Activated effector memory CD4-positive, alpha-beta T cell treated with anti-CD3 and anti-CD28 coated beads, Interleukin-2, amount 50 U/mL, for 16 hours (primary cell): Measurements from ENCODE around the gene TMEM219.
"Not testable (repeated sequence)": the region's sequence is repeated elsewhere in the genome, so short reads cannot be mapped to it uniquely, and the experiment has no call there.

Source experiments
- DNase-seq: peaks from one replicate; pipeline ENCODE4 v3.0.0-alpha.2; 2020

TMEM219 gene

GRCh38 chr16:29951625-29952365 is 10.1 kb upstream of the TMEM219 start:
- DNase-seq, result no peak

- DNase-seq, result peak; percentile 14
Measured at GRCh38 chr16:29958756-29959155, 3.1 kb upstream of the TMEM219 start.

- peak; percentile 50 for DNase-seq
Measured at GRCh38 chr16:29959293-29959692, 2.6 kb upstream of the TMEM219 start.

GRCh38 chr16:29959821-29960220 is 2.1 kb upstream of the TMEM219 start:
- DNase-seq, result not testable (repeated sequence)

- DNase-seq, result no peak
Measured at GRCh38 chr16:29961127-29961478, 776 bp upstream of the TMEM219 start.

GRCh38 chr16:29962344-29962994 is 590 bp downstream of the TMEM219 start:
- peak; percentile 60 for DNase-seq

GRCh38 chr16:29963021-29963743 is 1.3 kb downstream of the TMEM219 start:
- DNase-seq, result peak; percentile 62

- DNase-seq, result peak; percentile 24
Measured at GRCh38 chr16:29968205-29968604, 6.3 kb downstream of the TMEM219 start.

- DNase-seq, result peak; percentile 44
Measured at GRCh38 chr16:29971304-29971703, 9.4 kb downstream of the TMEM219 start.

- DNase-seq, result peak; percentile 55
Measured at GRCh38 chr16:29972500-29972899, 10.6 kb downstream of the TMEM219 start.

- DNase-seq, result no peak
Measured at GRCh38 chr16:29972992-29973383, 11.1 kb downstream of the TMEM219 start.

- peak; percentile 97 for DNase-seq
Measured at GRCh38 chr16:29973384-29974246, 11.7 kb downstream of the TMEM219 start, which contains the start of gene TAOK2. TAOK2 (plus strand) TSS chr16:29973868; CDS start chr16:29977773, 3,905 bp downstream.

- peak; percentile 65 for DNase-seq
Measured at GRCh38 chr16:29974291-29975133, 12.6 kb downstream of the TMEM219 start.

- no peak for DNase-seq
Measured at GRCh38 chr16:29975134-29975538, 13.3 kb downstream of the TMEM219 start.

GRCh38 chr16:29975811-29976511 is 14.1 kb downstream of the TMEM219 start:
- DNase-seq, result no peak

GRCh38 chr16:29977063-29977825 is 15.4 kb downstream of the TMEM219 start:
- no peak for DNase-seq

GRCh38 chr16:29978081-29978480 is 16.2 kb downstream of the TMEM219 start:
- DNase-seq, result no peak

GRCh38 chr16:29978564-29979270 is 16.8 kb downstream of the TMEM219 start:
- no peak for DNase-seq

- no peak for DNase-seq
Measured at GRCh38 chr16:29982560-29983419, 20.9 kb downstream of the TMEM219 start.
